H1 (cell line): ENCODE results near the gene NXN. TPM values are rescaled to one million over a fixed set of nuclear protein-coding genes. Genes with fewer than 3 reads are reported as not detected.

Source experiments
- CTCF ChIA-PET: fragments of 300-600 bp; sonication (Branson Sonifier 250); formaldehyde crosslinking; loops from one replicate; lab custom pipeline; 2021; ENCODE audit not compliant: partially characterized antibody; lab: Charles Lee
- POLR2A ChIA-PET: fragments of 300-600 bp; sonication (Branson Sonifier 250); formaldehyde crosslinking; loops from one replicate; lab custom pipeline; 2021; ENCODE audit warnings: inconsistent platforms; ENCODE audit not compliant: partially characterized antibody; lab: Charles Lee
- DNase-seq, 2 experiments: peaks; one replicate each; pipeline versions ENCODE4 v3.0.0 to v3.0.0-alpha.2; 2010 to 2022; ENCODE audit warnings: low spot score in 2 of 2, low read depth in 1 of 2, mixed read lengths in 1 of 2
- FAIRE-seq: peaks from 2 replicates; lab custom pipeline; 2011; peaks lifted over from hg19 to GRCh38; lab: Jason Lieb, UNC
- H2AFZ ChIP-seq: 2 replicates; pipeline ENCODE4 v1.8.1; 2012; ENCODE audit warnings: low read length, inconsistent platforms
- H2AK5ac ChIP-seq: 2 replicates; pipeline ENCODE4 v1.6.1; 2013; ENCODE audit warnings: low read depth, low read length
- H2BK120ac ChIP-seq: replicated peaks from 2 replicates; pipeline ENCODE3; 2013; ENCODE audit warnings: low read depth, low read length, inconsistent platforms
- H2BK12ac ChIP-seq: 2 replicates; pipeline ENCODE4 v1.6.1; 2013; ENCODE audit warnings: low read depth, low read length
- H2BK15ac ChIP-seq: 2 replicates; pipeline ENCODE4 v1.6.1; 2013; ENCODE audit warnings: low read length
- H2BK20ac ChIP-seq: 2 replicates; pipeline ENCODE4 v1.6.1; 2013; ENCODE audit warnings: low read length
- H2BK5ac ChIP-seq: 2 replicates; pipeline ENCODE4 v1.6.1; 2013; ENCODE audit warnings: low read depth, low read length
- H3K14ac ChIP-seq: 2 replicates; pipeline ENCODE4 v1.6.1; 2013; ENCODE audit warnings: inconsistent platforms; ENCODE audit not compliant: insufficient read length
- H3K18ac ChIP-seq: 2 replicates; pipeline ENCODE4 v1.6.1; 2013; ENCODE audit warnings: low read length; ENCODE audit errors: extremely low read depth
- H3K23ac ChIP-seq: 2 replicates; pipeline ENCODE4 v1.6.1; 2013; ENCODE audit warnings: inconsistent platforms; ENCODE audit not compliant: insufficient read length
- H3K23me2 ChIP-seq: 2 replicates; pipeline ENCODE4 v1.6.1; 2013; ENCODE audit warnings: low read depth, low read length
- H3K27ac ChIP-seq: 2 replicates; pipeline ENCODE4 v1.6.1; 2011; ENCODE audit warnings: low read depth, low read length, inconsistent platforms
- H3K27me3 ChIP-seq, 4 experiments: replicated peaks in 1 of 4; 1 replicate in 1 of 4; 2 replicates in 3 of 4; pipeline versions ENCODE4 v1.6.1 to v1.8.1; 2011 to 2013; ENCODE audit warnings: low read length in 3 of 4, mild to moderate bottlenecking in 3 of 4, inconsistent platforms in 2 of 4, mixed read lengths in 2 of 4, moderate library complexity in 1 of 4; ENCODE audit not compliant: control insufficient read depth in 3 of 4, insufficient read depth in 3 of 4; ENCODE audit errors: extremely low read depth in 1 of 4
- H3K36me3 ChIP-seq, 4 experiments: 2 replicates each; pipeline versions ENCODE4 v1.6.1 to v1.8.1; 2011 to 2013; ENCODE audit warnings: mild to moderate bottlenecking in 4 of 4, low read length in 3 of 4, moderate library complexity in 2 of 4, control low read depth in 1 of 4, inconsistent platforms in 1 of 4; ENCODE audit not compliant: insufficient read depth in 4 of 4, control insufficient read depth in 2 of 4
- H3K4ac ChIP-seq: replicated peaks from 2 replicates; pipeline ENCODE3; 2013; ENCODE audit warnings: low read length, low read depth, mixed read lengths, inconsistent platforms; ENCODE audit not compliant: insufficient read length
- H3K4me1 ChIP-seq, 4 experiments: replicated peaks in 1 of 4; 1 replicate in 1 of 4; 2 replicates in 3 of 4; pipeline versions ENCODE4 v1.6.1 to v1.8.1; 2011 to 2013; ENCODE audit warnings: low read length in 3 of 4, inconsistent platforms in 2 of 4, mixed read lengths in 1 of 4; ENCODE audit not compliant: insufficient read depth in 4 of 4, control insufficient read depth in 3 of 4
- H3K4me2 ChIP-seq, 2 experiments: 2 replicates each; pipeline versions ENCODE4 v1.6.1 to v1.8.1; 2011 to 2013; ENCODE audit warnings: low read depth in 2 of 2, low read length in 2 of 2, control low read depth in 1 of 2, inconsistent platforms in 1 of 2, mild to moderate bottlenecking in 1 of 2; ENCODE audit not compliant: insufficient read depth in 1 of 2
- H3K4me3 ChIP-seq, 4 experiments: fragments of 200-600, 300-600 bp in 1 of 4; sonication (generic), shearing (Covaris generic), sonication (Bioruptor Twin) in 1 of 4; 2 replicates each; pipeline versions ENCODE4 v1.5.1 to v1.8.1; 2011 to 2016; ENCODE audit warnings: low read length in 4 of 4, low read depth in 3 of 4, control low read depth in 2 of 4, inconsistent platforms in 2 of 4, mild to moderate bottlenecking in 2 of 4, mixed read lengths in 1 of 4, moderate library complexity in 1 of 4; ENCODE audit not compliant: insufficient read depth in 2 of 4; ENCODE audit errors: extremely low read depth in 1 of 4
- H3K56ac ChIP-seq: replicated peaks from 2 replicates; pipeline ENCODE3; 2013; ENCODE audit warnings: low read depth, mild to moderate bottlenecking, mixed read lengths, low read length, inconsistent platforms; ENCODE audit not compliant: insufficient read length
- H3K79me1 ChIP-seq: 2 replicates; pipeline ENCODE4 v1.6.1; 2013; ENCODE audit warnings: low read depth, low read length, control low read depth
- H3K79me2 ChIP-seq, 2 experiments: 2 replicates each; pipeline versions ENCODE4 v1.6.1 to v1.8.1; 2012 to 2013; ENCODE audit warnings: low read length in 2 of 2, mild to moderate bottlenecking in 2 of 2, inconsistent platforms in 1 of 2; ENCODE audit not compliant: insufficient read depth in 2 of 2, control insufficient read depth in 1 of 2
- H3K9ac ChIP-seq, 4 experiments: replicated peaks in 1 of 4; 1 replicate in 1 of 4; 2 replicates in 3 of 4; pipeline versions ENCODE4 v1.6.1 to v1.8.1; 2011 to 2013; ENCODE audit warnings: low read depth in 3 of 4, low read length in 3 of 4, control low read depth in 2 of 4, mild to moderate bottlenecking in 2 of 4, moderate library complexity in 2 of 4, inconsistent platforms in 1 of 4; ENCODE audit errors: extremely low read depth in 1 of 4
- H3K9me3 ChIP-seq, 2 experiments: 2 replicates each; pipeline versions ENCODE4 v1.6.1 to v1.8.1; 2012 to 2013; ENCODE audit warnings: mild to moderate bottlenecking in 2 of 2, moderate library complexity in 2 of 2, control low read depth in 1 of 2, inconsistent platforms in 1 of 2, low read depth in 1 of 2, low read length in 1 of 2, mixed read lengths in 1 of 2; ENCODE audit not compliant: insufficient read depth in 2 of 2
- H4K20me1 ChIP-seq, 2 experiments: replicated peaks in 1 of 2; 2 replicates each; pipeline versions ENCODE3 to v1.8.1; 2011 to 2013; ENCODE audit warnings: inconsistent platforms in 2 of 2, low read length in 2 of 2, mild to moderate bottlenecking in 1 of 2; ENCODE audit not compliant: insufficient read depth in 2 of 2, control insufficient read depth in 1 of 2
- H4K5ac ChIP-seq: 2 replicates; pipeline ENCODE4 v1.6.1; 2013; ENCODE audit warnings: low read length, low read depth, mixed read lengths, inconsistent platforms; ENCODE audit not compliant: insufficient read length
- H4K8ac ChIP-seq: 2 replicates; pipeline ENCODE4 v1.8.0; 2013; ENCODE audit warnings: mild to moderate bottlenecking, moderate library complexity, low read length, inconsistent platforms; ENCODE audit not compliant: insufficient read depth; ENCODE audit errors: extremely low read depth
- H4K91ac ChIP-seq: replicated peaks from 2 replicates; pipeline ENCODE3; 2013; ENCODE audit warnings: low read length, mixed read lengths, inconsistent platforms; ENCODE audit not compliant: insufficient read length
- CHD2 ChIP-seq: IDR thresholded peaks from 2 replicates; pipeline ENCODE4 v1.6.1; 2012; ENCODE audit warnings: low read length, improper control_type of control experiment
- GABPA ChIP-seq: IDR thresholded peaks from 2 replicates; pipeline ENCODE4 v1.6.1; 2011; ENCODE audit warnings: mild to moderate bottlenecking, low read length, moderate library complexity, borderline replicate concordance; ENCODE audit not compliant: insufficient read depth
- SP1 ChIP-seq: IDR thresholded peaks from 2 replicates; pipeline ENCODE4 v1.6.1; 2011; ENCODE audit warnings: low read depth, low read length
- WGBS, 2 experiments: shearing (Covaris generic) in 1 of 2; methylation state at CpG; one replicate each; pipeline versions ENCODE4 v1.1.6 to v1.1.7; 2013 to 2015; ENCODE audit warnings: low lambda C conversion rate in 2 of 2, mixed read lengths in 2 of 2, inconsistent platforms in 1 of 2, low coverage in 1 of 2, missing lambda C conversion rate in 1 of 2; ENCODE audit not compliant: insufficient replicate concordance in 2 of 2, insufficient coverage in 1 of 2, insufficient read length in 1 of 2; ENCODE audit errors: extremely low coverage in 1 of 2, missing lambda C conversion rate in 1 of 2; 5-methylcytosine and 5-hydroxymethylcytosine counted together
- polyA plus RNA-seq, 7 experiments: library from polyadenylated mRNA; depleted of rRNA in 3 of 7; stranded (reverse) in 5 of 7; unstranded in 2 of 7; fragments of >200 nt in 5 of 7; fragments of 200-250 nt in 2 of 7; gene quantifications; 1 replicate in 5 of 7; 2 replicates in 1 of 7; 4 replicates in 1 of 7; pipeline versions ENCODE4 v1.2.1 to v1.2.3, GENCODE V29; 2011 to 2013; ENCODE audit warnings: missing spikeins in 2 of 7, mixed read lengths in 2 of 7
- total RNA-seq: library from RNA; stranded (reverse); fragmentation: NEBNext Ultra II Directional; extraction: Animal tissue kit (Norgen Biotek cat#: 25700); gene quantifications from 2 replicates; pipeline ENCODE4 v1.2.1, GENCODE V29; 2021

The NXN gene
- total and polyA plus RNA-seq, 2 of the 8 experiments (the other 6 are each of a cell fraction or from before 2014, with no cell fraction given): 94.1 to 107 TPM

- Histone ChIP-seq H3K14ac (no peak overlapping the region), H4K20me1 (peaks cover 0 to 7% of the 10 kb centered on the region in 2 experiments), H3K27ac (no peak overlapping the region), H3K4me3 (no peak overlapping the region), H2BK12ac (no peak overlapping the region), H3K79me1 (peaks cover 15% of the 10 kb centered on the region), H3K9me3 (no peaks in the 10 kb centered on the region), H2BK15ac (no peak overlapping the region), H3K18ac (no peak overlapping the region), H3K27me3 (no peaks in the 10 kb centered on the region), H2BK5ac (peak overlapping the region; percentile 67; the same call in 1 of the 2 replicates), H2BK120ac (no peak overlapping the region), H4K8ac (no peak overlapping the region), H3K4me1 (peaks cover 10 to 23% (median 16%) of the 10 kb centered on the region in 4 experiments), H2BK20ac (no peak overlapping the region), H3K23me2 (no peaks in the 10 kb centered on the region), H4K91ac (no peak overlapping the region), H3K9ac (no peak overlapping the region), H2AK5ac (no peak overlapping the region), H4K5ac (no peak overlapping the region), H3K36me3 (no peaks in the 10 kb centered on the region; a peak in 1 of 8 replicates), H3K4me2 (peak overlapping the region; percentile 8 to 19; a peak in 2 of 4 replicates), H3K56ac (no peak overlapping the region), H2AFZ (no peak overlapping the region), H3K4ac (no peak overlapping the region), H3K23ac (no peak overlapping the region), H3K79me2 (peaks cover 0 to 76% of the 10 kb centered on the region in 2 experiments; a peak in 3 of 4 replicates)
- FAIRE-seq (no peak), DNase-seq (no peak)
- 78% methylated on average over 15 of the region's 15 CpGs; no CpG with 5 or more reads in 1 of the 2 experiments for WGBS, 2 experiments
- ChIA-PET POLR2A (interaction anchor here (0.7 to 3.4 kb wide), 6 partner anchors 9 to 48 kb away, joined by 3 to 10 read pairs (median 4); no protein-coding TSS in a partner anchor), CTCF (interaction anchor here (0.6 to 2.7 kb wide), 5 partner anchors 9 to 96 kb away, joined by 3 to 17 read pairs (median 4); no protein-coding TSS in a partner anchor)
- 0 out of 2 replicates have a peak, but pooled peaks have one; percentile 21 for TF ChIP-seq SP1
- TF ChIP-seq CHD2: no peak
- 0 out of 2 replicates have a peak, but pooled peaks have one; percentile 22 for TF ChIP-seq GABPA
These were observed 54.7 kb downstream of the NXN start for GRCh38 chr17:924711-925475.
